NCI-H2107 (cell line): ENCODE data around the gene GPR87.

Source experiments
- DNase-seq: peaks from one replicate; lab custom pipeline; 2025; lab: John Stamatoyannopoulos, UW

GPR87 gene

DNA sequence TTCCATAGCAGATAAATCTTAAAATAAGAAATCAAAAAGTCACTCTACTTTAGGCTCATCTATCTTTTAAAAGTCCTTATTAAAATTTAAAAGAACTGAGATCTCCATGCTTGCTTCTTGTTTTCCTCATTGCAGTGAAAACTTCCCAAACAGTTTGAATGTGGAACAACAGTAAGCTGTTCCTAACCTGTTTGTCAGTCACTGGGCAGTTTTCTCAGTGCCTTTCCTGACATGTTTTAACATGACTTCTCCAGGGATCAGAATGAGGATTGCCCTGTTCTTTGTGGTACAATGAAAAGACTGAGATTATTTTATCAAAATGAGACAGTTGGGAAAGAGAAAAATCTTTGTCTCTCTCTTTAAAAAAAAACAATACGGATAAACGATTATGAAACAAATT lies 774 bp downstream of the GPR87 start:
- no peak for DNase-seq

DNA sequence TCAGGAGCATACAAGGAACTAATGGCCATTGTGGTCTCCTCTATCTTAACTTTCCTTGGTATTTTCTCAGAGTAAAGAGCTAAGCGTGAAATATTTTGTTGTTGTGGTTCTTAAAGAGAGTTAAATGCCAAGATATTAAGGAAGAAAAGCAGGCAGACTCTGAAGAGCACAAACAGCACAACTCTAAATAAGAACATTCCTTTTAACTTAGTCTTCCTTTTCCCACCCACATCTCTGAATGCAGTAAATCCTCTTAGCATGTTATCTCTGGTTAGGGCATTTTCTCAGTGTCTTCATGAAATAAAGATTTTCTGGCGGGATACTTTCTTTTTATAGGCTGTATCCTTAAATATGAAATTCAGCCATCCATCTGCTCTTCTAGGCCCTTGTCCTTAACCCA lies 1.5 kb downstream of the GPR87 start:
- DNase-seq = no peak

DNA sequence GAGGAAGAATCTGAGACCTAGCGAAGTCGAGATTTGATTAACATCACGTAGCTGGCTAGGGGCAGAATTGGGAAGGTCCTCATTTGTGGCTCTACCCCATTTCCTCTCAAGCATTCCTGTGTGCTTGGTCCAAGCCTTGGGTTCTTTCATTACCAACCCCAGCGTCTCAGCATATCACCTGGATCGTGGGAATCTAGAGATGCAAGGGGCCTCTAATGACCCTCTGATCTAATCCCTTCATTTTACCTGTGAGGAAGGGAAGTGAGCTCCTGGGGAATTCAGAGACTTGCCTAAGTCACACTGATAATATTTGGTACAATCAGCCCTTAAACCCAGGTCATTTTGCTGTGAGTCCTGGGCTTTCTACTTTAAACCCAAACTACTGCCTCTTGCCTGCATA lies 2.0 kb downstream of the GPR87 start:
- no peak for DNase-seq

DNA sequence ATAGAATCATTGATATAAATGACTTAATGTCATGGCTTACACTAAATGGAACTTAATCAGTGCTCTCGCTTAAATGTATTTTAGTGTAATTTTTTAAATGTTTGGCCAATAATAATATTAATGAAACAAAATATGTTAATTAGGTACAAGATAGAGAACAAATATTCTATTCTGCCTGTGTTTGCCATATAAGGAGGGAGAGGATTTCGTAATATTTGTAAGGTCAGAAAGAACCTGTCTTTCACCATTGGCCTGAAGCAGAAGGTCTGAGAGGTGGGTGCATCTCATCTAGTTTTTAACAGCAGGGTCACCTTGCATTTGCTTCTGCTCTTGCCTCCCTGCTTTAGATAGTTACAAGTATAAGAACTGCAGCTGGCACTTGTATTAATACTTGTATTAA lies 2.5 kb downstream of the GPR87 start:
- DNase-seq = no peak

DNA sequence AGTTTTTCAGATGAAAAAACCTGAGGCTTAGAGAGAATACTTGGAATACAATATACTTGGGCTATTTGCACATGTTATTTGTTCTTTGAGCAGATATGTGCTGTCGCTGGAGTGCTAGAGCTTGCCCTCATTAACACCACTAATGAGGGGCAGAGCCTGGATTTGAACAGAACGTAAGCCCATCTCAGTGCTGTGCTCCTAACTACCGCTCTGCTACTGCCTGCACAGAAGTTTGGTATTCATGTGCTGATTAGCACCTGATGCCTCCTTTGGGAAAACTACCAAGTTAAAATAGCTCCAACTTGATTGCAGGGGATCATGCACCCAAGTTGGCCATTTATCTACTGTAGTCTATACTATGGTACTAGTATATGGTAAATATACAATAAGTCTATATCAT lies 3.6 kb downstream of the GPR87 start:
- no peak for DNase-seq

DNA sequence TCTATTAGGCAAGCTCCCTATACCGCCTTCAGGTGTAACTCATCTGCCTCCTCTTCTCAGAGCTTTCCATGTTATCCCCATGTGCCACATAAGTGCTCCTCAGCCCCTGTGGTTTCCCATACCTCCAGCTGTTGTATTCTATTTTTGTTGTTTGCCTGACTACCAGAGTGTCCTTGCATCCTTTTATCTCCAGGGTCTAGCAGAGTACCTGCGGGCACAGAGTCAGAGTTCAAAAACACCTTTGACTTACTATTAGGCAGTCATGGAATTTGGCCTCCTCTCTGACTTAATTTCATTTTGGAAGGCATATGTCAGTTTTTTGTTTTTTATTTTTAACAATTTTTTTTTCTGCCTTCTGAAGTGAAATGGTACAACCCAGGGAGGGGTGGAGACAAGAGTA lies 7.1 kb downstream of the GPR87 start:
- no peak for DNase-seq

DNA sequence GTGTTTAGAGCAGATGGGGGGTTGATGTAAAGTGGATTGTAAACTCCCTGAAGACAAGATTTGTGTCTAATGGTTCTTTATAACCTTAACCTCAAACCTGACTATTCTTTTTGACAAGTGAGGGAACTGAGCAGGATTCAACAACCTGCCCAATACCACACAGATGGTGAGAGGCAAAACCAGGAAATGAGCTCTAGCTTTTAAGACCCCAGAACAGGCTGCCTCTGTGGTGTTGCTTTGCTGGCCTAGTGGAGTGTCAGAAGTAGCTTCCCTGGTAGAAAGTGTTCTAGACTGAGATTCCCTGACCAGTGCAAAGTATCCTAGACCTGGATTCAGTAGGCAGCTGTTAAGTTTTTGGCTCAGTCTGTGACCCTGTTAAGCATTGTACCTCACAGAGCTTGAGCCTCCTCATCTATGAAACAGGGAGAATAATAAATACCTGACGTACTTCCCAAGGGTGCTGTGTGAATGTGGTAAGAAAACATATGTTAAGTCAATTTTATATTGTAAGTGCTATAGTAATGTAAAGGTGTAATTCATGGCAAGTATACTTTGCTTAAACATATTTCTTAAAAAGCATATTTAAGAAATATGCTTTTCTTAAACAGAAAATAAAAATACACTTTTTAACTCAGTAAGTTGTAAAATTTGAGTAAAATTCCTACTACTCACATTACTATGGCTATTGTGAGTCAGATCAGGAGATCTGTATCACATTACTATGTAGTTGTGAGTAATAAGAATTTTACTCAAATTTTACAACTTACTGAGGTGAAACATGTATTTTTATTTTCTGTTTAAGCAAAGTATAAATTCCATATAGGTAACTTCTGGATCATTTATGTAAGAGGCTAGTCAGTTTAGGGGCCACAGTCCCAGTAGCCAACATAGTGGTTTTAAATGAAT lies 8.8 kb downstream of the GPR87 start:
- DNase-seq = no peak

DNA sequence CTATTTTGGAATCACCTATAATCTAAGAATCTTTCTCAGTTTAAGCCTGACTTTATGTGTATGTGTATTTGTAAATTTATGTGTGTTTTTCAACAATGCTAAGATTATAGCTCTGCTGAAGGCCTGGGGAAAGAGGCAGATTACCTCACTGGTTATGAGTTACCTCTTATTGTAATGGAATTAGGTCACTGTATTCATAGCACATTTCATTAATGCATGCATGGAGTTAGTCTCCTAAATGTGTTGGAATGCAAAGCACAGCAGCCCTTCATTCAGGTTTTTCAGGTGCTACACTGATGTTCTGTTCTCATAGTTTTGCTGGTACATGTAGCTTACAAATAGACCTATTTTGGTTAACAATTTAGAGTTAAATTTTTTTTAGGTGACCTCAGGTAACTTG lies 9.5 kb downstream of the GPR87 start:
- no peak for DNase-seq

DNA sequence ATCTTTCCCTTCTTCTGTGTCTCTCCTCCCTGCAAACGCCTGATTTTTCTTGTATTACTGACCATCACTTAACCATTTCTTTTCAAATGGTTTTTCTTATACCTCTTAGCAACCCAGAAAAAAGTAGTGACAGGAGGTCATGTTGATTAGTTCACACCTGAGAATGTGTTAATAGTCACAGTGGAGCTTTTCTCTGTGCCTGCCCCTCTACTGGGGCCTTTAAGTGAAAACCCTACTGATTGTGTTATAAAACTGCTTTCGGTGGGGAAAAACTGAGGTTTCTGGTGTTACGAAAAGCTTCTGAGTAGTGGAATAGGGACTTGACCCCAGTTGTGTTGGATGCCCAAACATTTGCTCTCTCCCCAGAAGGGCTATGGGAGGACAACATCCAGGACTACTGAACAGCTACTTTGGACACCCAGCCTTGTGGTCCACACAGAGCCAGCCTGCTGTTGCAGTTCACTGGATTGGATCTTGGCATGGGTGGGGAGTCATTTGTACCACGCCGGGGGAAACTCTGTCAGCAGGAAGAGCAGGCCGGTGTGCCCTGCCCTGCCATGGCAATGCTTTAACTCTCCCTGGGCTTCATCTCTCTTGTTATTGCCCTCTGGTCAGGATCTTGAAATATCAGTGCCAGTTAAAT lies 10.3 kb downstream of the GPR87 start:
- no peak for DNase-seq

DNA sequence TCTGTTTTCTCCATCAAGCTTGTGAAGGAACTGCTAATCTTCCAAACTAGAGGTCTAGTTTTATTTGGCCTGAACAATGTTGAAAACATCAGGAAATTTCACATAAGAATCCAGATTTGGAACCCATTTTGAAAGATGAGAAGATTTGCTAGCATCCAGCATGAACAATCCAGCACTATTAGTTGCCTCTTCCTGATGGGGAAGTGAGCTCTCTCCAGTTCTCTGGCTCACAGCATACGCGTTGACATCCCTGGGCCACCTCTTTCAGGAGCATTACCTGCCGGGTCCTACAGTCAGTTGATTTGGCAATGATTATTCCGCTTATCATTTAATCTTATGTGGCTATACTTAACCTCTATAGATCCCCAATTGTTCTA lies 10.9 kb downstream of the GPR87 start:
- no peak for DNase-seq

DNA sequence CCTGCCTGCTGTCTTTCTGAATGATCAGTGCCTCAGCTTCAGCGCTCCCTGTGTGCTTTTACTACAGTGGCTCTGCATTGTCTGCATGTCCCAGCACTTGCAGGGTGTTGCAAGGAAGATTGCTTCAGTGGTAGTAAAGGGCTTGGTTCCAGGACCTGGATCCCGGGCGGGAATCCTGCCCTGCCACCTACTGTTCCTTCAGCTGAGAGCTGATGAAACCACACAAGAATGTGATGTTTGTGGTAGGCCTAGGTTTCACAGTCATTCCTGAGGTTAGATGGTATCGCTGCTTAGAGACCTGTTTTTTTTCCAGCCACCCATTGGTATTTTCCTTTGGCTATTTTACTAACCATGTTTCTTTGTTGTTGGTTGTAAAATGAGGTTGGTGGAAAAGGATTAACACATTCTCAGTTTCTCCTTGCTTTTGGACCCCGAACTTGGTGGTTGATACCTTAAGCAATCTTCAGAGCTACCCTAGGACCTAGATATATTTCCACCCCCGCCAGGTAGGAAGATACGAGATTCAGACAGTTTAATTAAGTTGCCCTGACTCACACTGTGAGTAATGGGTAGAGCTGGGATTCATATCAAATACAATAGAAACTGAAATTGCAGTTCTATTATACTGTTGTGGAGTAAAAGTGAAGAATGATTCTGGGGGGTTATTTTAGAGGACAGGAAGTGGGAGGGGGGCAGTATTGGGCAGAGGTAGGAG lies 11.4 kb downstream of the GPR87 start:
- DNase-seq = no peak

DNA sequence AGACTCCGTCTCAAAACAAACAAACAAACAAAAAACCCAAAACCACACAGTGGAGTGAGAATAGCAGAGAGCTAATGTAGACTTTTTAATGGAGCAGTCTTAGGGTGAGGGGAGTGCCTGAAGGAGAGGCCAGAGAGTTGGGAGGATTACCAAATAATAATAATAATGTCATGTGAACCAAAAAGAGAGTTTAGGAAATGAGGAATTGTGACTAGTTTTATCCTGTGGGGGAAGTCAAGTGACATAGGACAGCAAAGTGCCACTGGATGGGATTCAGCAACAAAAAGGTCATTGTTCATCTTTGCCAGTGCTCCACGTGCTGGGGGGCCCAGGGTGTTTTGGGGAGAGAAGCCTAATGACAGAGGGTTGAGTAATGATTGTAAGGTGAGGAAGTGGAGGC lies 12.9 kb downstream of the GPR87 start:
- DNase-seq = no peak

DNA sequence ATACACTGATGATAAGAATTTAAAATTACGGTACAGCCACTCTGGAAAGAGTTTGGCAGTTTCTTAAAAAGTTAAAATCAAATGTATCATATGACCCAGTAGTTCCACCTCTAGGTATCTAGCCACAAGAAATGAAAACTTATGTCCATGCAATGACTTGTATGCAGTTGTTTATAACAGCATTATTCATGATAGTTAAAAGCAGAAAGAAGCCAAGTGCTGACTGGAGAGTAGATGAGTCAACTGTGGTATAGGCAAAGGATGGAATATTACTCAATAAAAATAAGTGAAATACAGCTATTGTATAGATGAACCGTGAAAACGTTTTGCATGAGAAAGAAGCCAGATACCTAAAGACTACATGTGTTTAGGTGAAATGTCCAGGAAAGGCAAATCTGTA lies 14.8 kb downstream of the GPR87 start:
- DNase-seq = no peak

DNA sequence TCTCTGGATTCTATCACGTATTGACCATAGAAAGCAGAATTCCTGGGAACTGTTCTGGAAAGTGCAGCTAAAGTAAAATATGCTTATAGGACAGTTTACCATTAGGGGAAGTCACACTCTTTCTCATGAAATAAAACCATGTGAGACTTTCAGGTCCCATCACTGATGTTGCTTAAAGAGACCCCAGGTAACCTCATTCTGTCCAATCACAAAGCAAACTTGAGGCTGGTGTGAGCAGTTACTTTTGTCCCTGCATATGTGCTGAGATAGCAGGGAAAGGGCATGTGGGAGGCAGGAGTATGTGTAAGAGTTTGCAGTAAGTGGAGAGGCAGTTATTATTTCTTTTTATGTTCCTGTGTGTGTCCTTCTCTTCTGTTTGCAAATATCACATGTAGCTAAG lies 16.1 kb downstream of the GPR87 start:
- no peak for DNase-seq

DNA sequence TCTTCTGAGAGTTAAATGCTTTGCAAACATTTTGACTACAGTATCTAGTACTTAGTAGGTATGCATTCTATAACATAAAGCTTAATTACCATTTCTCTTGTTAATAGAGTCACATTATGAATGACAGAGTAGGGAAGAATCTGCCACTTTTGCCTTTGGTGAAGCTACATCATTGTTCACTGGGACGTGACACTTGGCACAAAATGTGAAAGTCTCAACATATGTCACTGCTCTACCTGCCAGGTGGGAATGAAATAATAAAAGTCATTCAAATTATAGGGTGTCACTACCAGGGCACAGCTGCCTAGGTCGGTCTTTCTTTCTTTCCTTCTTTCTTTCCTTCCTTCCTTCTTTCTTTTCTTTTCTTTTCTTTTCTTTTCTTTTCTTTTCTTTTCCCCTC lies 17.6 kb downstream of the GPR87 start:
- DNase-seq = no peak

DNA sequence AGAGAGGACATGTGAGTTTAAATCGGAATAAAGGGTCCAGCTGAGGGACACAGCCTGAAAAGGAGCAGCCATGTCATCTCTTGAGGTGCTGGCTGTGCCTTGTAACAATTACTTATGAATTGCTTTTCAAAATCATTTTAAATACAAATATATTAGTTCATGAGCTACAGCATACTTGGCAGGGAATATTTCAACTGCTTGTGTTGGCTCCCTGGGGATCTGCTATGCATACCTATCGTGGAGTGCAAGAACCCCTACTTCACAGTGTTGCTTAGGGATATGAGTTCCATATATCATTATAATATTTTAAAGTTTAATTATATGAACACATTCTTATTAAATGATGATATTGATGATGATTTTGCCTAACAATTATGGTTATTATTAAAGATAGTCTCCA lies 19.2 kb downstream of the GPR87 start:
- no peak for DNase-seq

DNA sequence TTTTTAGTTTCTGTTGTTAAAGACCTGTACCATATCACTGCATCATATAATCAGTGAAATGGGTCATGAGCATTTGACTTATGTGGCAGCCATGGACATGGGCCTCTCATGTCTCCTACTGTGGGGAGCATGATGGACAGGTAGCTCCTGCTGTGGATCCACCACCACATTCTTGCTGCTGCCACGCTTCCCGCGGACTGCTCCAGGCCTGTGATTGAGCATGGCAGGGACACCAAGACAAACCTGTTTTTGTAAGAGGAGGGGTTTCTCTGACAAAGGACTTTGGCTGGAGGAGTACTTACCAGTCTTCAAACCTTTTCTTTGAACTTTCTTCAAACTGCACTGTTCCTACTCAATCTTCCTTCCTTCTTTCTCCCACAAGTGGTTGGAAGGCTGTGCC lies 20.4 kb downstream of the GPR87 start:
- DNase-seq = no peak

DNA sequence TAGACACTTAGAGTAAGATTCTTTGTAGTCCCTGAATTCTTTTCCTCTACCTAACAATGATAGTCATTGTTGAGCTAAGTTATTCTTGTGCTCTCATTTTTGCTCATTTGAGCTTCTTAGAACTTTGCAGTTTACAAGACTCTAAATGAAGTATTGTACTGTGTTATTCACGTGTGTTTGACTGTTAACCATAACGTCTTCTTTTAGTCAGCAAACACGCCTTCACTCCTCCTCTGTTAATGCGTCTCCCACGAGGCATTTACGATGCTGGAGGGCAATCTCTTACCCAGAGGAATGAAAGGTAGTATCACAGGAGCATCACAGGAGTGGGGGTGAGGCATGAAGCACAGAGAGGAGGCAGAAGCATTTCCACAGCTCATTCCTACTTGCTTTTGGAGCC lies 23.5 kb downstream of the GPR87 start:
- no peak for DNase-seq

DNA sequence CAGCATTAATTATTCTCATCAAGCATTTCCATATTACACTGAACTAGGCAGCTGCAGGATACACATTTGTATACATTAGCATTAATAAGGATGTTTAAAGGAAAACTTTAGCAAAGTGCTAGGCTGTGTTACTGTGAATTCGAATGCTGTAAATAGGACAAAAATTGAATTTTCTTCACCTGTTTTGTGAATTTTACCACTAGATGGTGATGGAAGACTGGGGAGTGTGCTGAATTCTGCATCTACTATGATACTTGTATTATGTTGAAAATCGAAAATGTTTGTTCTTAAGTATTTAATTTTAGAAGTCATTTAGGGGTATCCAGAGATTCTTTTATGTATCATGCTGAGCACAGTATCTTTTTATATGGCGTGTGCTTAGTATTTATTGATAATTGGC lies 25.9 kb downstream of the GPR87 start:
- DNase-seq = no peak

DNA sequence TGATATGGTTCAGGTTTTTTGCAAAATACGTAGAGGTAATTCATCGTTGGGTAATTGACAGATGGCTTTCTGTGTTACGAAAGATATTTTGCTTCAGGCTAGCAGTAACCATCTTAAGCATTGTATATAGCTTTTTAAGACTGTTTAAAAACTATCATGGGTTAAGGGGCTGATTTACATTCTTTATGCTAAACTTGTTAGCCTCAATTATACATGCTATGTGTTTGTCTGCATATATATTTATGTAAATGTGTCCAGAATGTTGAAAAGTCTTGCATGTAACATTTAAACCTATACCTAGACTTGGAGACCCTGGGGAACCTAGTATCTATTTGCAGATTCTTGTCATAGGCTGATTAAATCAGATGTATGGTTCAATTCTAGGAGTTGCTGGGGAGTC lies 27.2 kb downstream of the GPR87 start:
- DNase-seq = no peak

DNA sequence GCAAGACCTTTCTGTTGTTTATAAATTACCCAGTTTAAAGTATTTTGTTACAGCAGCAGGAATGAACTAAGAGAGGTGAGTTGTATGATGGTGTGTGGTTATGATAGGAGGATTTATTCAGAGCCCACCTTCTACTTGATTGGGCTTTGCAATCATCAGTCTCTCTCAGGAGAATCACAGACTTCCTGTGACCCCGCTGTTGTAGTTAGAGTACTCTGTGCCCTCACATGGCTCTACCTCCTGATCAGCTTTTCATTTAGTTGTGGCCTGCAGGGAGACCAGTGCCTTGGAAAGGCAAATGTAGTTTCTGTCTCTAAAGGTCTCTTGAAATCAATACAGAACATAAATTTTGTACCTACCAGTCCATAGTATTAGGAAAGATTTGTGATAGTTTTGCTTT lies 30.7 kb downstream of the GPR87 start:
- no peak for DNase-seq

DNA sequence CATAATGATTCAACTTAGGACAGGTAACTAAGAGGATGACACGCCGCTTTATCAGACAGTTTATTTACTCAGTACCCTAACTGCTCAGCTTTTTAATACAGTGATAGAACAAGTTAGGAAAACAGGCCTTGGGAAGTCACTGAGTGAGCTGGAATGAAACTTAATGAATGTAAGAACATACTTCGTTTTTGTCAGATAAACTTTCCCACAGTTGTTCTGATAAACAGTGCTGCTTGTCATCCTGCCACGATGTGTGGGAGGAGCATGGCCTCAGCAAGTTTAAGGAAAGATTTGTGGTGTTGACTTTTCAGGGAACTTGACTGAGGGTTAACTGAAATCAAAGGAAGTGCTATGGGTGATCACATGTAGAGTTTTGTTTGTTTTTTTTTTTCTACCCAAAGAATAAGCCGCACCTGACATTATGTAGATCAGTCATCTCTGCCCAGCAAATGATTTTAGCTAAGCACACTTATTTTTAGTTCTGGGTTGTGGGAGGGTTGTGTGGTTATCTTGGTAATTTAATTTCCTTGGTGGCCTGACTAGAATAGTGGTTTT lies 32.6 kb downstream of the GPR87 start:
- DNase-seq = no peak

DNA sequence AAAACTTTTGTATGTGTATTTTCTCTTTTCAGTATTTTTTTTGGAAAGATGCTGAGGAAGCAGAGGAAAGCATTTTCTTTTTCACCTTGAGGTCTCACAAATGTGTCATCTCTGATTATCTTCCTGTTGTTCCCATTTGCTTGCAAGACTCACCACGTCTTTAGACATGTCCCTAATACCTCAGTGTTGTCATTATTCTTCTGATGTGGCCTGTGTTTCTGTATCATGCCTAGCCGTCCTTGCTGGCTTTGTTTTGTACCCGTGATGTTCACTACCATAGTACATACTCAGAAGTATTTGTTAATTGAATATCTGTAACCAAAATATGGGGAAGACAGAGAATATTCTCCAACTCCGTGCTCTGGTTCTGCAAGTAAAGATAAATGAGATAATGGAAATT lies 33.2 kb downstream of the GPR87 start:
- DNase-seq = no peak
